Mucosa of descending colon (tissue), 3 donors: Measurements from ENCODE around the gene ZNF668. TPM values are rescaled to one million over a fixed set of nuclear protein-coding genes. Genes with fewer than 3 reads are reported as not detected.

Experiments used
- ATAC-seq: fragments of 200-7000 bp; cut with Tn5 transposase; one replicate; pipeline ENCODE4 v1.9.1; 2020; ENCODE audit warnings: mild to moderate bottlenecking, moderate library complexity
- DNase-seq, 3 donors: peaks; one replicate each; pipeline ENCODE4 v3.0.0-alpha.2; 2020
- H3K36me3 ChIP-seq: fragments of 200-600 bp; one replicate; pipeline ENCODE4 v1.8.0; 2021; ENCODE audit warnings: low read depth, mild to moderate bottlenecking
- H3K4me1 ChIP-seq: fragments of 200-600 bp; one replicate; pipeline ENCODE4 v1.8.0; 2021; ENCODE audit warnings: low read depth, mild to moderate bottlenecking
- H3K4me3 ChIP-seq: fragments of 200-600 bp; one replicate; pipeline ENCODE4 v1.8.0; 2021; ENCODE audit warnings: mild to moderate bottlenecking
- H3K9me3 ChIP-seq: fragments of 200-600 bp; one replicate; pipeline ENCODE4 v1.8.0; 2021; ENCODE audit warnings: mild to moderate bottlenecking
- CTCF ChIP-seq: fragments of 200-600 bp; IDR thresholded peaks from one replicate; pipeline ENCODE4 v1.8.0; 2022; ENCODE audit warnings: antibody characterized with exemption, mild to moderate bottlenecking
- intact Hi-C, 2 donors: fragments of 100-400 bp; cut with DNase I in 1 of 2; cut with micrococcal nuclease in 1 of 2; formaldehyde crosslinking; loops; one replicate each; pipeline versions ENCODE4 v1.11.0 to v1.11.1; 2022; cut with DNase I, micrococcal nuclease
- total RNA-seq, 3 donors: library from RNA; stranded (reverse); fragmentation: NEBNext Ultra II Directional in 2 of 3; extraction: Animal tissue kit (Norgen Biotek cat#: 25700) in 2 of 3; gene quantifications; one replicate each; pipeline versions ENCODE4 v1.2.1 to v1.2.4, GENCODE V29; 2021 to 2023
- donor health status: DM: no; HTN: no; CAD: no; lungs with moderate emphysema.
- donor health status: DM: no; HTN: no; CAD: no.
- donor health status: DM: no; HTN: yes; CAD: no.

ZNF668 gene
- total RNA-seq, 3 donors from 2014 or later: 8.3 to 10.2 (median 9.8) TPM

- DNase-seq: no peak
- no peak for TF ChIP-seq CTCF
- Histone ChIP-seq H3K36me3 (peaks cover 3% of the 10 kb centered on the region), H3K9me3 (no peaks in the 10 kb centered on the region), H3K4me1 (no peaks in the 10 kb centered on the region), H3K4me3 (no peak overlapping the region)
- peak; percentile 54 for ATAC-seq
- intact Hi-C loops: no loop called here
These were observed 8.5 kb upstream of the ZNF668 start for GRCh38 chr16:31082368-31083045.

- no peak overlapping the region for H3K4me3 ChIP-seq
- no peaks in the 10 kb centered on the region for H3K9me3 ChIP-seq
- TF ChIP-seq CTCF: no peak
- no peak for ATAC-seq
- no peaks in the 10 kb centered on the region for H3K4me1 ChIP-seq
- DNase-seq: no peak
- peaks cover 3% of the 10 kb centered on the region for H3K36me3 ChIP-seq
- intact Hi-C loops: no loop called here
These were observed 7.7 kb upstream of the ZNF668 start for GRCh38 chr16:31081428-31082351.

- ATAC-seq: no peak
- H3K4me1 ChIP-seq: no peaks in the 10 kb centered on the region
- intact Hi-C loops: no loop called here
- peaks cover 3% of the 10 kb centered on the region for H3K36me3 ChIP-seq
- H3K9me3 ChIP-seq: no peaks in the 10 kb centered on the region
- DNase-seq: no peak
- TF ChIP-seq CTCF: no peak
- H3K4me3 ChIP-seq: no peak overlapping the region
These were observed 6.8 kb upstream of the ZNF668 start for GRCh38 chr16:31080756-31081419.

GRCh38 chr16:31080035-31080629 is 6.1 kb upstream of the ZNF668 start:
- peaks cover 5% of the 10 kb centered on the region for H3K4me1 ChIP-seq
- DNase-seq (no peak), ATAC-seq (no peak)
- no peaks in the 10 kb centered on the region for H3K9me3 ChIP-seq
- TF ChIP-seq CTCF: no peak
- intact Hi-C loops: no loop called here
- no peak overlapping the region for H3K4me3 ChIP-seq
- H3K36me3 ChIP-seq: peaks cover 3% of the 10 kb centered on the region

GRCh38 chr16:31079342-31079944 is 5.4 kb upstream of the ZNF668 start:
- no peak for TF ChIP-seq CTCF
- ATAC-seq: no peak
- H3K36me3 ChIP-seq: peaks cover 3% of the 10 kb centered on the region

More at GRCh38 chr16:31079342-31079944, 5.4 kb upstream of the ZNF668 start:
- Histone ChIP-seq H3K4me3 (no peak overlapping the region), H3K9me3 (no peaks in the 10 kb centered on the region), H3K4me1 (peaks cover 8% of the 10 kb centered on the region)
- DNase-seq: no peak
- intact Hi-C loops: loop anchor here in 1 of 2 donors (10.0 kb wide), 1 partner anchor 95 kb away; the partner anchor contains the start of gene HSD3B7
